HG02981 (cell line): ENCODE data around the gene SRRM1.
"Not testable (repeated sequence)": the region's sequence is repeated elsewhere in the genome, so short reads cannot be mapped to it uniquely, and the experiment has no call there.

Source experiments
- ATAC-seq: cut with Tn5 transposase; IDR thresholded peaks from one replicate; pipeline ENCODE4 v1.9.1; 2021; ENCODE audit warnings: mild to moderate bottlenecking, moderate library complexity; ENCODE audit not compliant: unreplicated experiment

Gene SRRM1

DNA sequence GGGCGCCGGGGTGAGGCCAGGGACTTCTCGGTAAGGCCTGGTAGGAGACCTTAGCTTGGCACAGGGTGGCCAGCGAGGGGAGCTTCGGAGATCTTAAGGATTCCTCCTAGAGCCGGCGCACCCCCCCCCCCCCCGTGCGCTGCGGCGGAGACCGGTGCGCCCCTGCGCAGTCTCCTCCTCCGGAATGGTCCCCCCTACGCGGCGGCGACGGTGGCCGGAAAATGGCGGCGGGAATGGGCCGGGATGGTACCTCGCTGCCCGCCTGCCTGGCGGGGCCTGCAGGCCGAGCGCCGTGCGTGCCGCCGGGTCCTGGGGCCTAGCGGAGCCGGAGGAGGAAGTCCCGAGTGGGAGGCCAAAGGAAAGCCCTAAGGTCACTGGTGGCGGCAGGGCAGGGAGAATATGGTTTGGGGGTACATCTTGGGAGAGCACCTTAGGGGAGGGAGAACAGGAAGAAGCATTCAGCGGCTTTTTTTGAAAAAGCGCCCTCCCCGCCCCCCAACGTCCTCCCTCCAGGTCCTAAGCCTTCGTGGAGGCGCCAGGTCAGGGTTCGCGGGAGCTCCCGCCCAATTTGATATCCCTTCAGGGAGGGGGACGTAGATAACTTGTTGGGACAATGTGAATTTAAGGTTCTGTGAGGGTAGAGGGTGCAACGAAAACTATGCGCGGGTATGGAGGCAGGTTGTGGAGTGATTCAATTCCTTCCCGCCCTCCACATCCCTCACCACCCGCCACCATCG lies 429 bp downstream of the SRRM1 start:
- ATAC-seq: peak; percentile 10

DNA sequence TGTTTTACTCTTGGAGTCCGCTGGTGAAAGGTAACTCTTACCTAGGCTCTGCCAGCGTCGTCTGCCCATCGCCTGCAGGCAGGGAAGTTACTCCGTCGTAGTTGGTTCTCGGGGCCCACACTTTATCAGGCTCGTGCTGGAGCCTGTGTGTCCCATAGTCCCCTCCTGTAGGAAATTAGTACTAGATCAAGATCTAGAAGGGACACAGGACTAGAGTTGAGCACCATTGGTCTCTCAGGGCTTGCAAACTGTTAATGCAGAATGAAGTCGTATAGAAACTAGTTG lies 940 bp downstream of the SRRM1 start:
- no peak for ATAC-seq

DNA sequence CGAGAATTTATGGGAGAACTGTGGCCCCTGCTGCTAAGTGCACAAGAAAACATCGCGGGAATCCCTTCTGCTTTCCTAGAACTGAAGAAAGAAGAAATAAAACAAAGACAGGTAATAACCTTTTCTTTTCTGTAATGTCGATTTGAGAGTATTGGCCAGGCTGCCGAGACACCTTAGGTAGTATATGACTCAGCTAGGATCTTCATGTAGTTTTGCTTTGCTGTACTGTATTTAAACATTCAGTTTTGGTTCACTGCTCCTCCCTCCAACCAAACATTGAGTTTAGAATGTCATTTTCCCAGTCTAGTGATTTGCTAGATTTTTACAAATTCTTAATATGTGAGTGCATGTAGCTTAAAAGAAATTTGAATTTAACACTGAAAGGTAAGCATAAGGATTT lies 5.8 kb downstream of the SRRM1 start:
- no peak for ATAC-seq

DNA sequence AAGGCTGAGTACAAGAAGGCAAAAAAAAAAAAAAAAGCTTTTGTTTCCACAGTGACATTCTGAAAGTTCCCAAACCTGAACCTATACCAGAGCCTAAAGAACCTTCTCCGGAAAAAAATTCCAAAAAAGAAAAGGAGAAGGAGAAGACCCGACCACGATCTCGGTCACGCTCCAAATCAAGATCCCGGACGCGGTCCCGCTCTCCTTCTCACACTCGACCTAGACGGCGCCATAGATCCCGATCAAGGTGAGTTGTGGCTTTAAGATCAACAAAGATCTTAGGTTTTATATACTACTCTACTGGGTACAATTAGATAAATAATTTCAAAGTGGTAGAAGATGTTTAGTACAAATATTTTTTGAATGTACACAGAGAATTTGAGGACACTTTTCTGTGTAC lies 9.3 kb downstream of the SRRM1 start:
- no peak for ATAC-seq

DNA sequence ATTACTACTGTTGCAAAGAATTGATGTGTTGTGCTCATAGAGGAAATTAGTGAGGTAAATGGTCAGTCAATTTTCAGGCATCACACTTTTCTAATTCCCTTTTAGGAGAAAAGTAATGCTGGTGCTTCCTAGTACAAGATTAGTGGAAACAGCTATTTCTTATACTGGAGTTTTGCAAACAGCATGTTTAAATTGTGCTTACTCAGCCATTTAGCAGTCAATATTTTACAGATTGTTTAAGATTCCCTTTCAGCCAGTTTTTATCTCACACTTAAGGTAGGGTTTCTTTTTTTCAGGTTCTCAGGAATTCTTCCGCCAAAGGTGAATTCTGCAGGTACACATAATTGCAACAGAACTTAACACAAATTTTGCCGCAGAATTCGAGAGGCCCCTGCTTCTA lies 10.9 kb downstream of the SRRM1 start:
- ATAC-seq: no peak

DNA sequence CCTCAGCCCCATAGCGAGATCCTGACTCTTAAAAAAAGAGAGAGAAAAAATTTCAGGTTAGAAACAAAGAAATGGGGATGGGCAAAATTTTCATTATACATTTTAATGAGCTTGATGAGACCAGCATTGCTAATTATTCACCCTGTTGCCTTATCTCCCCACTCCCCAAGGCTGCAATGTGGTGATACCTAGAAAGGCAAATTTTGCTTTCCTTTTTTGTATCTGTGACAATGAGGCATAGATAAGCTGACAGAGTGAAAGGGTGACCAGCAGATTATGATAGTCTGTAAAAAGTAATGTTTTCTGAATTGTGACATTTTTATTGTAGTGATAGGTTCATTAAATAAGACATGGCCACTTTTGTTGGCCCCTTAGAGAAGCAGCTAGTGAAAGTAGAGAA lies 12.9 kb downstream of the SRRM1 start:
- ATAC-seq: no peak

DNA sequence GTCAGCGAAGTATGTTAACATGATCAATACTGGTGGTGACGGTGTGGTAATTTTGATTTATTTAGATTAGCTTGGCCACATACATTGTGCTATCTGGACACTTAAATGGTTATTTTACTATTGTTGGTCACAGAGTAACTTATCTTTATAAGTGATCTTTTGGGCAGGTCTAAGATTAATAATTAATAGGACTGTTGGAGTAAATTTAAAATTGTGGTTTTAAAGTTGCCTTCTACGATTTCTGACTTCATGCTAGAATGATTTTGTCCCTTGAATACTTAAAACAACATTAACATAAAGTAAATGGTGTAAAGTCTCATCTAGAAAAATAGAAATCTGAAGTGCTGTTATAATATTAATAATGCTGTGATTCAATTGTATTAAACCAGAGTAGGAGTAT lies 14.7 kb downstream of the SRRM1 start:
- ATAC-seq: no peak

DNA sequence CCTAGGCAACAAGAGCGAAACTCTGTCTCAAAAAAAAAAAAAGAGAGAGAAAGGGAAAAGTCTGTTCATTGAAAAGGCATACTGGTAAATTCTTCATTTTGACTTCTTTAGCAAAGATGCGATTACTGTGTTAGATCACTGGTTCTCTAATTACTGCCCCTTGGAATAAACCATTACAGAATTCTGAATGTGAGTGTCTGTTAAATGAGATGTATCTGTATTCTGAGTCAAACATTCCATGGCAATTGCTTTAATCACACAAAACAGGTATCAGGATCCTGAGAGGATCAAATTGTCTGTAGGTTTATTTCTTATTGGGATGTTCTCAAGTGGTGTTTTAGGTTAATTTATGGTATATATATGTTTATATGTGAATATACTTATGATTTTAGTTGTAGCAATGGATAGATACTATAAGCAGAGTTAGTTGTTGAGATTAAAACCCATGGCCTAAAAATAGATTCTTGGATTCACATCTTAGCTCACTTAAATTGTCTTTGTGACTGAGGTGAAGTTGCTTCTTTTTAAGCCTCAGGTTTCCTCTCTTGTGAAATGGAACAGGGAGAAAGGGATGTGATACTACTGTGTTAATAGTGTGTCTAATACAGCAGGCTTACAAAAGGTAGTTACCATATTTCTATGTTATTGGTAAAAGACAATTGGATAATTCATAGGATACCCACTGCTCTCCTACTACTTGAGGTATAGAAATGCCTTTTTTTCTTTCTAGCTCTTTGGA lies 16.2 kb downstream of the SRRM1 start:
- ATAC-seq: no peak

DNA sequence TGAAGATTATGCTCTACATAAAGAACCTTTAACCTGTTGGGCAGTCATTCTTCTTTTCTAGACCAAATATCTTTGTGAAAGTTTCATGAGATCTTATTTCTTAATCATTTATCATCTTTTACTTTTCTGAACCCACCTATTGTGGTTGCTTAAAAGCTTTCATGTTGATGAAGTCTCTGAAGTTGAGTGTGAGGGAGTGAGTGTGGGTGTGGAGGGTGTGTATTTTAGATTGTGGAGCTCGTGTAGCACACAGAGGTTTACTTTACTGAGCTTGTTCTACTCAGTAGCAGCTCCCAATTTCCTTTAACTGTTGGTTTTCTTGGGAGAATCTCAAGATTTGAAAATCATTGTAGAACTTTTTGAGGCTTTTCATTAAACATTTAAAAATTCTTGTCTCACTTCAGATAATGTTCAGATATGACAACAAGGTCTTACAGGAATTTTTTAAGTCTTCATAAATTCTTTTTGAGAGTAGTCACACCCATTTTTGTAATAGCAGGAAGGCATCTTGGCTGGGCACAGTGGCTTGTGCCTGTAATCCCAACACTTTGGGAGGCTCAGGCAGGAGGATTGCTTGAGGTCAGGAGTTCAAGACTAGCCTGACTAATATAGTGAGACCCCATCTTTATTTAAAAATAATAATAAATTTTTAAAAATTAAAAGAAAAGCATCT lies 17.0 kb downstream of the SRRM1 start:
- no peak for ATAC-seq

DNA sequence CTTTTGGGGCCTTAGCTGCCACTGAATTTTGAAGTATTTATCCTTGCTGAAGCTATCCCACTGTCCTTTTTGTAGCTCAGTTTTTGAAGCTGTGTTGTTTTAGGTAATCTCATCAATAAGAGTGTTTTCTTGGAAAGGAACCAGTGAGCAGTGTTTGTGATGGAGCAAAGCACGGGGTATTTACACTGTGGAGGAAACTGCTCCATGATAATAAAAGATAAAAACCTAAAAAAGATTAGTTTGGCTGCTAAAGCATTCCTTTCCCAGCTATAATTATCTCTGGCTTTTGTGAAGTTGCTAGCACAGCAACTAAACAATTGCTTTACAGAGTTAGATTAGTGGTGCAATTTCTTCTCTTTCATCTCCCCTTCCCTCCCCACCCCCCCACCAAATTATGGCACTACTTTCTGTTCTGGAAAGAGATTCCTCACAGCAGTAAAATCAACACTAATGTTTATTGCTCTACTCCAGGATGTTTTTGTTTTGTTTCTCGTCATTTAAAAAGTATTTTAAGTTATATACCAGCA lies 21.5 kb downstream of the SRRM1 start:
- no peak for ATAC-seq

DNA sequence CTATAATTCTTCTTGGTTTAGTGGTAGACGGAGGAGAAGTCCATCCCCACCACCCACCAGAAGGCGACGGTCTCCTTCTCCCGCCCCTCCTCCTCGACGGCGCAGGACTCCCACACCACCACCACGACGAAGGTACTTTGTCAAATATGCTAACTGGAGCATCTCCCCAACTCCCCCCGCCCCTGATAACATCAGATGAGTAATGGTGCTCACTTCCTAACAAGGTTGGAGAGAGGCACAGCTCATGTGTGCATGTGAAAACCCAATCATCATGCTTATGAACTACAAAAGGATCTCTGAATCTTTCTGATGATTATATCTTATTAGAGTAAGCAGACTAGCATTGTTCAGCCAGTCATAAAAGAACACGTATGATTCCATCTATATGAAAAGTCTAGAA lies 23.7 kb downstream of the SRRM1 start:
- no peak for ATAC-seq

DNA sequence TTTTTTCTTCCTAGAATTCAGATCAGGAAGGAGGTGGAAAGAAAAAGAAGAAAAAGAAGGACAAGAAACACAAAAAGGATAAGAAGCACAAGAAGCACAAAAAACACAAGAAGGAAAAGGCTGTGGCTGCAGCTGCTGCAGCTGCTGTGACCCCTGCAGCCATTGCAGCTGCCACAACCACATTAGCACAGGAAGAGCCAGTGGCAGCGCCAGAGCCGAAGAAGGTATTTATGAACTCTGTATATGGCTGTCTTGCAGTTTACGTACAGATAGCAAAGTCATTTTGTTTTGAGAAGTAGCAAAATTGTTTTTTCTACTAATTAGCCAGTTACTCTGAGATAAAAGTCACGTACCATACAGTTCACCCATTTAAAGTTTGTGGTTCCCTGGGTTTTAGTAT lies 28.3 kb downstream of the SRRM1 start:
- ATAC-seq: not testable (repeated sequence)

DNA sequence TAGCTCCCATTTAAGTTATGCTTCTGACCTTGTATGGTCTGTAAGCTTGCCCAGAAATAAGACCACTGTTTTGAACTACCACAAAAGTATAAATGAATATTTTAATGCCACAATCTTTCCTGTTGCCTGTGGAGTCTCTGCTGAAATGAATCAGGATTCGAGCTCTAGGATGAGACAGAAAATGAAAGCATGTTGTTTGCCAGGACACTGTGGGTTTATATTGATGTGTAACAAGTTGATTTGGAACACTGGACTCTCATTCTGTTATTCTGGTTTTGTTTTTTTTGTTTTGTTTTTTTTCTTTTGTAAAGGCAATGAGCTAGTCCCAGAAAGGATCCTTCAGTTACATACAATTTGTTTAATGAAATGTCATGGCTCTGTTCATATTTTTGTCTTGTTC lies 29.6 kb downstream of the SRRM1 start:
- ATAC-seq: not testable (repeated sequence)

DNA sequence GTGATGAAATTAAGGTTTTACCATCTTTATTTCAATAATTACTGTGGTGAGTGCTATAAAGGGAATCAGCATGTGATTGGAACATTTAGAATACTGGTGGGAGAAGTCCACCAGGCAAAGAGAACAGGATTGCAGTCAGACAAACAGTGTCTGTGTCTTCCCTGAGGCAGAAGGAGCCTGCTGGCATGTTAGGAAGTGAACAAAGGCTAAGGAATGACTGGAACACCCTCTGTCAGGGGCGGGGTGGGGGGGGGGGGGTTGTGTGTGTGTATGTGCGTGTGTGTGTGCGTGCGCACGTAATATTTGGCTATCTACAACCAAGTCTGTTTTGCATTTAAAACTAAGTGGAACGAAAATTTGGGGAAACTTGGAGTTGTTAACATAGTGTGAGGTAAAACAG lies 30.2 kb downstream of the SRRM1 start:
- no peak for ATAC-seq

DNA sequence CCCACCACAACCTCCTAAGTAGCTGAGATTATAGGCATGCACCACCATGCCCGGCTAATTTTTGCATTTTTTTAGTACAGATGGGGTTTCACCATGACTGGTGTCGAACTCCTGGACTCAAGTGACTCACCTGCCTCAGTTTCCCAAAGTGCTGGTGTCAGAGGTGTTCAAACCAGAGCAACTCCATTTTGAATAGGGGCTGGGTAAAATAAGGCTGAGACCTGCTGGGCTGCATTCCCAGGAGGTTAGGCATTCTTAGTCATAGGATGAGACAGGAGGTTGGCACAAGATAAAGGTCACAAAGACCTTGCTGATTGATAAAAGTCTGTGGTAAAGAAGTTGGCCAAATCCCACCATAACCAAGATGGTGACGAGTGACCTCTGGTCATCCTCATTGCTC lies 35.3 kb downstream of the SRRM1 start:
- not testable (repeated sequence) for ATAC-seq

DNA sequence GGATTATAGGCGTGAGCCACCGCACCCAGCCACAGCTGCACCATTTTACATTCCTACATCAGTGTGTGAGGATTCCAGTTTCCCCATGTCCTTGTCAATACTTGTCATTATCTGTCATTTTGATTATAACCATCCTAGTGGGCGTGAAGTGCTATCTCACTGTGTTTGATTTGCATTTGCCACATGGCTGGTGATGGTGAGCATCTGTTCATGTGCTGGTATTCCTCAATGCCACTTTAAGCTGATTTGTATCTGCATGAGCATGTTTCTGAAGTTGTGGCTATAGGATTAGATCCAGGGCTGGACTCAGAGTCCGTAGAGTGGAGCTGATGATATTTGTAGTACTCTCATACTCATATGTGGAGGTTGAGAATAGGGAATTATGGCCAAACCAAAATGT lies 36.6 kb downstream of the SRRM1 start:
- no peak for ATAC-seq

DNA sequence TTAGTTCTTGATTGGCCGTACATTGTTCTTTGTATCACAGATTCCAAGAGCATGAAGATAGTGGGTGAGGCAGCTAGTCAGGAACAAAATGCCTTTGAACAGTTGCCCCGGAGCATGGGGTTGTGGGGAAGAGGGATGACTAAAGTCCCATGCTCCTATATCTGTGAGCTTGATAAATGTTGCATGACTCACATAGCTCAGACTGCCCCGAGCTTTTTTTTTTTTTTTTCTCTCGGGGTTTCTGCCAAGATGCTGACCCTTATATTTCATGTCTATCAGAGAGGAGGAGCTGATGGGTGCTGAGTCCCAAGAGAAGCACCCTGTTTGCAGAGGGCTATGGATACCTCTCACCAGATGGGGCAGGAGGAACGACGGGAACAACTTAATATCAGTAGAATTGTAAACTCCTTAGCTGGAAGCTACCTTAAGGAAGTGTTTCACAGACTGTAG lies 40.6 kb downstream of the SRRM1 start:
- ATAC-seq: no peak

DNA sequence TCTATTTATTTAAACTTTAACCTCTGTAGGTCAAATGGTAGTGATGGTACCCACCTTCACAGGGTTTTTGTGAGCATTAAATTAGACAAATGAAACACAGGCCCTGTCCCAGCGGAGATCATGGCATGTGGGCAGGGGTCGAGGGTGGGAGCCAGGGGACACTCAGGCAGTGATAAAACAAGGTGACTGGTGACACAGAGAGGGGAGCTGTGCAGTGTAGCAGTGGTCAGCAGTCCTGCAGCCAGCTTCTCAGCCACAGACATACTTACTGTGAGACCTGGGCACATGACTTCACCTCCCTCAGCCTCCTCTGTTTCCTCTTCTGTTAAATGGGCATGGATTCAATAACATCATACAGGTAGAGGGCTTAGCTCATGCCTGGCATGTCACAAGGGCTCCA lies 44.9 kb downstream of the SRRM1 start:
- no peak for ATAC-seq

DNA sequence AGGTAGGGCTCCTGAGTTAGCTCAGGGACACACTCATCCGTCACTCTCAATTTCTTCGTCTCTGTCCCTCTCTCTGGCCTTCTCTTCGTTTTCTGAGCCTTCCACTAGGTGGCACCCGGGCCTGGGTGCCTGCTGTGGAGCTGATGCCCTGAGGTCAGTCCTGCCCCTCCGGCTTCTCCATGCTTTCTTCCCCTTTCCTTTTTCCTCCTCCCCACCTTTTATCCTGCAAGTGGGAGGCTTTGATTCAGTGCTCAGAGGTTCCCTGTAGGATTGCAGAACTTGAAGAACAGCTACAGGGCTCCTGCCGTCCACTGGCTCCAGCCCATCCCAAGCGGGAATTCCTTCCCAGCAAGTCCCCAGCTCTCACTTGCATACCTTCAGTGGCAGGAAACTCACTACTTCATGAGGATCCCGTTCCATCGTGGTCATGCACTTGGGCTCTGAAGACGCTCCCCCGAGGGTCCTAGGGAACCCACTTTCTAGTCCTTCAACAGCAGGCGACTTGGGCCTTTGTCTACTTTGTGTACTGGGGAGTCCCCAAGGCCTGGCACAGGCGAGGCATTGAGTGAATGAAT lies 45.6 kb downstream of the SRRM1 start:
- no peak for ATAC-seq

DNA sequence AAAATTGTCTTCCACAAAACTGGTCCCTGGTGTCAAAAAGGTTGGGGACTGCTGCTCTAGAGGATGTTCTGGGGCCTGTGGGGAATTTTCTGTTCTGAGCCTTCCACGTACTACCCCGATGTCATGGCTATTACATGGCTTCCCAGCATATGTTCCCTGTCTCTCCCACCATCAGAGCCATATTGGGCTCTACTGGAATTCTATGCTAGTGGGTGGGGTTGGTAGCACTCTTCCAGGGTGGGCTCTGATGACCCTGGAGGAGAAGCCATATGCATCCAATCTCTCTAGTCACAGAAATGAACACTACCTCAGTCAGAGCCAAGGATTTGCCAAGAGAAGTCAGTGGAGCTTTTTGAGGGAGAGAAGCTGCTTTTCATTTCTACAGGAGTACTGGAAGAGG lies 47.9 kb downstream of the SRRM1 start:
- no peak for ATAC-seq

DNA sequence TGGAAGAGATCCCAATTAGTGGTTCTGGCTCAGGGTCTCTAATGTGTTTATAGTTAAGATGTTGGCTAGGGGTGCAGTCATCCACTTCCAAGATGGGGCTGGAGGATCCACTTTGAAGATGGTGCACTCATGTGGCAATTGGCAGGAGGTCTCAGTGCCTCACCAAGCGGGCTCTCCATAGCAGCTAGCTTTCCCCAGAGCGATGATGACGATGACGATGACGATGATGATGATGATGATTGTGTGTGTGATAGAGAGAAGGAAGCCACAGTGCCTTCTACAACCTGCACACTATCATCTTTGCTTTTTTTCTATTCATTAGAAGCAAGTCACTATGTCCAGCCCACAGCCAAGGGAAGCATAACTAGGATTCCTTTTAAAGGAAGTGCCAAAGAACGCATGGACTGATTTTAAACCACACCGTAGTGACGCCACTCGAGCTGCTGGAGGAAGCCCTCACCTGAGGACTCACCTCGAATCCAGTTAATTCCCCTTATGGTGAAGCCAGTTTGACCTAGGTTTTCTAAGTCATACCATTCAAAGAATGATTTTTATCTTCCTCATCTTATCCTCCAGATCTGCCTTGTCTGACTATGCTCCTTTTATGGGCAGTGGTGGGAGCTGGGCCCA lies 49.4 kb downstream of the SRRM1 start:
- ATAC-seq: no peak
